ENCODE data around the gene PLXNA3. TPM values are rescaled to one million over a fixed set of nuclear protein-coding genes. Genes with fewer than 3 reads are reported as not detected.

Gene PLXNA3
- 11.0 to 17.8 TPM (median 13.9 TPM) in 5 replicates for total RNA-seq (2022; extraction: Qiagen RNA extraction)

DNA sequence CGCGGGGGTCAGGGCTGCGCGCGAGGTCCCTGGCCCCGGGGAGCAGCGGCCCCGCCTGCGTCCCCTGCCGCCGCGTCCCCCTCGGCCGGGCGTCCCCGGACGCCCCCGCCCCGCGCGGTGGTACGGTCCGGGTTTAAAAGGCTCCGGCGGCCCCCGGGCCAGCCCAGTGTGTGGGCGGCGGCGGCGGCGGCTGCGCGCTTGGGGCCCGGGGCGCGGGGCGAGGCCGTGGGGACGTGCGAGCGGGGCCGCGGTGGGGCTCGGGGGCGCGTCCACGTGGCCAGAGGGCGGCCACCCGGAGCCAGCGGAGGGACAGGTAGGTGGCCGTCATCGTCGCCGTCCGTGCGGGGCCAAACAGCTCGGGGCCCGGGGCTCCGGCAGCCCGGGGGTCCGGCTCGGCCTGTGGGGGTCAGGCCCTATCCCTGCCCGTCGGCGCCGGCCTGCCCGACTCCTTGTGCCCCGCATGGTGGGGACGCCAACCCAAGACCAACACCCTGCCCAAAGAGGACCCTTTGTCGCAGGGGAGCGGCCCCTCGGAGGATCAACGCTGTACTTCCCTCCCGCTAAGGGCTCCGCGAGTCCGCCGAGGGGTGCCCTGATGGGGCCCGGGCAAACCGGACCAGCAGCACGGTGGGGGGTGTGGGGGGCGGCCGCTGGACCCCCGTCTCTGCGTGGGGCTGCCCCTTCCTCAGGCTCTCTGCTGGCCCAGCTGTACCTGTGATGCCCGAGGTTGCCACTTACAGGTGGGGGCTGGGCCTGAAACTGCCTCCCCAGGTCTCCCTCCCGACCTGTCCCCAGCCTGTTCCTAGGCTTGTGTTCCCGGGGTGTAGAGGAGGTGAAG lies at the start of gene PLXNA3:
TSS of gene PLXNA3 (plus strand) at position 166 of the 838 bp plus-strand sequence. CDS start 1,903 bp downstream, outside the sequence.

DNA sequence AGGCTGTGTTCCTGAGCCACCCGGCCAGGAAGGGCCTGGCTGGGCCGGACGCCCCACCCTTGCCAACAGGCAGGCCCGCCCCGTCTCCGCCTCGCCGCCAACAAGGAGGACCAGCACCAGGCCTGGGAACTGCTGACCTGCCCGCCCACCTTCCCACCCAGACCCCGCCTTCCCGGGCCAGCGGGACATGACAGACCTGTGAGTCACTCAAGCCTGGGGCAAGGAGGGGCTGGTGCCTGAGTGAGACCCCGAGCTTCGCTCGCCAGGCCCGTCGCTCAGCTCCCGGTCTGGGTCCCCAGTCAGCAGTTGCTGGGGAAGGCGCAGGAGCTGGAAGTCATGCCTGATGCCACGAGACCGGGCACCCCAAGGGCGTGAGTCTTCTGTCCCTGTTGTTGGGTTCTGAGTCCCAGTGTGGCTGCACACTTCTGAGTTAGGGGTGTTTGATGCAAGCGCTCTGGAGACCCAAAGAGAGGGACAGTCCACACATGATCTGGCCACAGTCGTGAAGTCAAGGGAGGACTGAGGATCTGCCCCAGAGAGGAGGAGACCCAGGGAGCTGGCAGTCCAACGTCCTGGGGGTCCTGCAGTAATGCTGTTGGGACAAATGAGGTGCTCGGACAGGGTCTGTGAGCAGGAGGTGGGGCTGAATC lies 48.7 kb upstream of the PLXNA3 start, which contains the start of gene DNASE1L1:
TSS of gene DNASE1L1 (minus strand) at position 33 of the 650 bp plus-strand sequence. CDS start 3,686 bp downstream, outside the sequence.

GRCh38 chrX:154428176-154429171 lies 29.6 kb upstream of the PLXNA3 start, which contains the start of gene ATP6AP1:
Gene ATP6AP1, plus strand, starts transcription at chrX:154428677. Its CDS starts 16 bp downstream, at chrX:154428693.

DNA sequence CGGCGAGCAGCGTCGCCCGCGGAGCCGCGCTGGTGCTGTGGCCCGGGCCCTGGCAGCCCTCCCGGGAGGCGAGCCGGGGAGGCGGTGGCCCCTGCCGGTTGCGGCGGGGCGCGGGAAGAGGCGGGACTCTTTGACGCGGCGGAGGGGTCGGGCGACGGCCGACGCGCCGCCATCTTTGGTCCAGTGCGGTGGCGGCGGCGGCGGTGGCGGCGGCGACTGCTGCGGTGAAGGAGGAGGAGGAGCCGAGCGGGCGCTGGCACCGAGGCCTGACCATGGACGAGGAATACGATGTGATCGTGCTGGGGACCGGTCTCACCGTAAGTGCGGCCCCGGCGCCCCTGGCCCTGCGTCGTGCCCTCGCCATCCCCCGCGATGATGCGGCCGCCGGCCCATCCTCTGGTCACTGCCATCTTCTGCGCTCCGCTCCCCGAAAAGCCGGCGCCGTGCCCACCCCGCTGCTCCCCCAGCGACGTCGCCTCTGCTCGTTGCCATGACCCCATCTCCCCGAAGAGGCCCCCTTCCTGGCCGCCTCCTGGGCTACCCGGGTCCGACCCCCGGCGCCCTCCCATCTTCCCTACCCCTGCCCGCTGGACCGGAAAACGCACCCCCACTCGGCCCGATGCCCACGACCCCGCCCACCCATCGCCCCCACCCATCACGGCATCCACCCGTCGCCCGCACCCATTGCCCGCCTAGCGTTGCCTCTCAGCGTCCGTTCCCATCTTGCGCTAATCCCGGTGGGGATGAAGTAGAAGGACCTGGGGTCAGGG lies 20.9 kb upstream of the PLXNA3 start, which contains the start of gene GDI1:
TSS of gene GDI1 (plus strand) at position 172 of the 770 bp plus-strand sequence. CDS start at position 273, 101 bp downstream.

DNA sequence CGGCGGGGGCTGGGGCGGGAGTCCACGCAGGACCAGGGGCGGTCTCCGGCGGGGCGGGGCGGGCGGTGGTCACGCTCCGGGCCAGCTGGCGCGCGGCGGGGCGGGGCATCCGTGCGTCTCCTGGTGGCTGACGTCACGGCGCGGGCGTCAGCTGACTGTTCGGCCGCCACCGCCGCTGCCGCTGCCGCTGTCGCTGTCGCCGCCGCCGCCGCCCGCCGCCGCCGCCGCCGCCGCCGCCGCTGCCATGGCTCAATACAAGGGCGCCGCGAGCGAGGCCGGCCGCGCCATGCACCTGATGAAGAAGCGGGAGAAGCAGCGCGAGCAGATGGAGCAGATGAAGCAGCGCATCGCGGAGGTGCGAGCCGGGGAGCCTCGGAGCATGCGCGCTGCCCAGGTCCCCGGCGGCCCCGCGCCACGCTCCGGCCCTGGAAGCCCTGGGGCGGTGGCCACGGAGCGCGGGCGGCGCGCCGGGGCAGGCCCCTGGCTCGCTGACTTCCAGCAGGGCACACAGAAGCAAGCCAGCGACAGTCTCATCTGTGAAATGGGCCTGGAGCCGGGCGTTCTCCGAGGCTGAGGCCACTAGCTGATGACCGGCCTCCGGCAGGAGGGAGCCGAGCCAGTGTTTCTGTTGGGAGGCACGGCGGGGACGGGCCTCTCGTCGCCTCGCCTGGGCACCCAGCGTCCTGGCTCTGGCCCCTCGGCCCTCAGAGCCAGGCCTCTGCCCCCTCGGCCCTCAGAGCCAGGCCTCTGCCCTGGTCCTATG lies 13.9 kb upstream of the PLXNA3 start, which contains the start of gene FAM50A:
TSS of gene FAM50A (plus strand) at position 150 of the 763 bp plus-strand sequence. CDS start at position 245, 95 bp downstream.

DNA sequence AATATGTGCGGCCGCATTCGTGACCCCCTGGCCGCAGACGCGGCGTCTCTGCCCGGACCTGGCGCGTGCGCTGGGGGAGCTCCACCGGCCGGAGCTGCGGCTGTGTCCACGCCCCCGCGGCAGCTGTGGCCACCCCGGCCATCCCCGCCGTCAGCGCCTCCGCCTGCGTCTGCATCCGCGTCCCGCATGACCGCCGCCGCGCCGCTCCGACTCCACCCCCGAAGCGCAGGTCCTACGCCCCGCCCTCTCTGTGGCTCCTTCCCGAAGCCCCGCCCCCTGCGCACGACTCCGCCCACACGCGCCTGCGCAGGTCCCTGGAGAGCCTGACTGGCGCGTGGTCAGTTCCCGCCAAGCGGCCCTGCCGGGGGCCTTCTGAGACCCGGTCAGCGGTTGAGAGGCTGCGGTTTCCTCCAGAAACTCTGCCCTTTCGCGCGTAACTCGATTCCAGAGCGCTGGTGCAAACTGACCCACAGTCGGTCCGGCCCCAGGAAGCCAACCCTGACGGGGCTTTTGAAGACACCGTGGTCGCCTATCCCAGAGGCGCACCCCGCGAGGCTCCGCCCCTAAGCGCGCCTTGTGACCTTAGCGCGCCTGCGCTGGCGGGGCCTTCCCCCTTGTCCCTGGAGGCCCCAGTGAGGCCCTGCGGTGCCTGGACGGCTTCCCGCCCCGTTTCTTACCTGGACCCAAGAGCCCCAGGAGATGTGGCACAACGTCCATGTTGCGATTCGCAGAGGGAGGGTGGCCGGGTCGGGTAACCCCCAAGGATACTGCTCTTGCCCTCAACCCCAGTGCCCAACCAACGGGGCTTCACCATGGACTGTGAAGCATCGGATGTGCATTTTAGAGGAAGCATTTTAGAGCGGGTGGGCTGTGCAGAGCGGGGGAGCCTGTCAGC lies 20.9 kb downstream of the PLXNA3 start, which contains the start of gene LAGE3:
TSS of gene LAGE3 (minus strand) at position 554 of the 895 bp plus-strand sequence. CDS start at position 188, 366 bp downstream.

DNA sequence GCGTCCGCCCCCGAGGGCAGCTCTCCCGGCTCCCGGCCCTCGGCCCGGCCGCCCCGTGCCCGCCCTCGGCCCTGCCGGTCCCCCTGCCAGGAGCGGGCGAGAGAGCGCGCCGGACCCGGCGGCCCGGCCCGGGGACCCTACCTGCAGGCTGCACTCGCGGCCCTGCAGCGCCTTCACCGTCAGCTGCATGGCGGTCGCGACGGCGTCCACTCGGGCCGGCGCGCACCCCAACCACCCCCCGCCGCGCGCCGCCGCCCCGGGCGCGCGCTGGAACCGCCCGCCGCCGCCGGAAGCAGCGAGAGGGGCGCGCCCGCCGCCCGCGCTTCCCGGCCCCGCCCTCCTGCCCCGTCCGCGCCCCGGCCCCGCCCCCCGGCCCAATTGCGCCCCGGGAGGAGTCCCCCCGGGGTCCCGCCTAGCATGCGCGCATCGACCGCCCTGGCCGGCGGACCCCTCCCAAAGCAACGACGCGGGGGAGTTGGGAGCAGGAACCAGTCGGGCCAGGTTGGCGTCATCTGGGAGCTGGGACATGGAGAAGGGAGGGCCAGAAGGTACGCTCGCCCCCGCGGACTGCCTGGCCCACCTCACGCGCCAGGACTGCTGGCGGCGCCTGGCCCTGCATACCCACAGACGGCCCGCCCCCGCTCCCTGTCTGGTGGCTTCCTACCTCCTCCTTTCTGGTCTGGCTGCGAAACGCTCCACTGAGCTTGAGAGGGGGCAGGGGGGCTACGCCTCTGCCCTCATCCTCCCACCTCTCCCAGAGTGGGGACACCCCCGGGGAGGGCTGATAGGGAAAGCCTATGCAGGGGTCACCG lies 28.5 kb downstream of the PLXNA3 start, which contains the start of gene UBL4A:
TSS of gene UBL4A (minus strand) at position 220 of the 812 bp plus-strand sequence. CDS start at position 189, 31 bp downstream.

GRCh38 chrX:154490414-154491083 lies 32.5 kb downstream of the PLXNA3 start, which contains the start of gene SLC10A3:
Gene SLC10A3, minus strand, starts transcription at chrX:154490629. Its CDS starts 1,689 bp downstream, at chrX:154488940.

DNA sequence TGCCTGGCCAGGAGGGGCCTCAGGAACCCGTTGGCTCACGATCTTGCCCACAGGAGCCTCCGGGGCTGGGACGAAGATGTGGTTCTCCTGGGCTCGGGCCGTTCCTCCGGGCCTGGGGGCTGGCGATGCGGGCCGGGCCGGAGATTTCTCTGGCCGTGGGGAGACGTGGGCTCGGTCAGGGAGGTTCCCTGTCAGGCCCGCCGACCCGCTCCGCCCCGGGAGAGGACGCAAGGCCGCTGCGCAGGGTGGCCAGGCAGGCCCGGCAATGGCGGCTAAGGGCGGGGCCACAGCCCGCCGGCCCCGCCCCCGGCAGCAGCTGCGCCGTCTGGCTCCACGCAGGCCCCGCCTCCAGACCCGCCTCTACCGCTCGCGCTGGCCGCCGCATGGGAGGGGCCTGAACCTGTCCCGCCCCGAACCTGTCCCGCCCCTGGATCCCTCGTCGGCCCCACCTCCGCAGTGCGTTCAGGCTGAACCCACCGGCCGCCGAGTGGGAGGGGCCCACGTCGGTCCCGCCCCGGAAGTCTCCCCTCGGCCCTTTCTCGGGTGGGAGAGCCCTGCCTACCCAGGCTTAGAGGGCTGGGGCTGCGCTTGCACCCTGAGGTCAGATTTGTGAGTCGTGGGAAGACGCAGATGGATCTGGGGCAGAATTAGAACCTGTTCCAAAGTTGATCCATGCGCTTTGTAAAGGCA lies 58.0 kb downstream of the PLXNA3 start, which contains the start of gene FAM3A:
TSS of gene FAM3A (minus strand) at position 267 of the 690 bp plus-strand sequence. CDS start 460 bp downstream, outside the sequence.

Other genes with a start within 250 kb of the PLXNA3 start
- gene OPN1MW2, start 238.5 kb upstream of the PLXNA3 start, total RNA-seq (2022; extraction: Qiagen RNA extraction) = not detected in 5 replicates
- gene OPN1MW3, start 200.7 kb upstream of the PLXNA3 start, total RNA-seq (2022; extraction: Qiagen RNA extraction) = not detected in 5 replicates
- gene TEX28, start 163.2 kb upstream of the PLXNA3 start, total RNA-seq (2022; extraction: Qiagen RNA extraction) = not detected in 5 replicates
- 0.05 to 0.14 TPM (median 0.07 TPM) in 3 of 5 replicates, not detected in the others for gene TKTL1, start 162.5 kb upstream of the PLXNA3 start, total RNA-seq (2022; extraction: Qiagen RNA extraction)
- 1,461 to 1,661 TPM (median 1,622 TPM) in 5 replicates for gene FLNA, start 83.6 kb upstream of the PLXNA3 start, total RNA-seq (2022; extraction: Qiagen RNA extraction)
- 129 to 161 TPM (median 153 TPM) in 5 replicates for gene EMD, start 79.0 kb upstream of the PLXNA3 start, total RNA-seq (2022; extraction: Qiagen RNA extraction)
- gene RPL10, start 59.9 kb upstream of the PLXNA3 start, total RNA-seq (2022; extraction: Qiagen RNA extraction) = 5,312 to 5,581 TPM (median 5,559 TPM) in 5 replicates
- 27.2 to 31.3 TPM (median 29.9 TPM) in 5 replicates for gene DNASE1L1, start 49.0 kb upstream of the PLXNA3 start, total RNA-seq (2022; extraction: Qiagen RNA extraction)
- 33.5 to 40.1 TPM (median 36.8 TPM) in 5 replicates for gene TAFAZZIN, start 46.7 kb upstream of the PLXNA3 start, total RNA-seq (2022; extraction: Qiagen RNA extraction)
- gene ATP6AP1, start 29.6 kb upstream of the PLXNA3 start, total RNA-seq (2022; extraction: Qiagen RNA extraction) = 88.4 to 107 TPM (median 105 TPM) in 5 replicates
- 91.4 to 124 TPM (median 104 TPM) in 5 replicates for gene GDI1, start 21.1 kb upstream of the PLXNA3 start, total RNA-seq (2022; extraction: Qiagen RNA extraction)
- 99.8 to 121 TPM (median 111 TPM) in 5 replicates for gene FAM50A, start 14.1 kb upstream of the PLXNA3 start, total RNA-seq (2022; extraction: Qiagen RNA extraction)
- 36.3 to 74.0 TPM (median 65.8 TPM) in 5 replicates for gene LAGE3, start 21.0 kb downstream of the PLXNA3 start, total RNA-seq (2022; extraction: Qiagen RNA extraction)
- gene UBL4A, start 28.3 kb downstream of the PLXNA3 start, total RNA-seq (2022; extraction: Qiagen RNA extraction) = 67.1 to 73.0 TPM (median 69.5 TPM) in 5 replicates
- 38.5 to 42.9 TPM (median 39.7 TPM) in 5 replicates for gene SLC10A3, start 32.3 kb downstream of the PLXNA3 start, total RNA-seq (2022; extraction: Qiagen RNA extraction)
- gene FAM3A, start 58.0 kb downstream of the PLXNA3 start, total RNA-seq (2022; extraction: Qiagen RNA extraction) = 38.0 to 44.6 TPM (median 42.6 TPM) in 5 replicates
- 1,336 to 1,631 TPM (median 1,436 TPM) in 5 replicates for gene G6PD, start 88.6 kb downstream of the PLXNA3 start, total RNA-seq (2022; extraction: Qiagen RNA extraction)
- 35.9 to 44.7 TPM (median 40.9 TPM) in 5 replicates for gene IKBKG, start 89.3 kb downstream of the PLXNA3 start, total RNA-seq (2022; extraction: Qiagen RNA extraction)
- not detected in 5 replicates for gene CTAG1A, start 126.9 kb downstream of the PLXNA3 start, total RNA-seq (2022; extraction: Qiagen RNA extraction)
- gene CTAG1B, start 161.0 kb downstream of the PLXNA3 start, total RNA-seq (2022; extraction: Qiagen RNA extraction) = not detected in 5 replicates
- not detected in 5 replicates for gene CTAG2, start 195.3 kb downstream of the PLXNA3 start, total RNA-seq (2022; extraction: Qiagen RNA extraction)